Bronchial epithelial cell (primary cell): ENCODE measurements around the gene STRIP2. TPM values are rescaled to one million over a fixed set of nuclear protein-coding genes. Genes with fewer than 3 reads are reported as not detected.
A peak's percentile ranks its signal among the peaks of the same experiment; 100 is the strongest.
"Not testable (repeated sequence)": the region's sequence is repeated elsewhere in the genome, so short reads cannot be mapped to it uniquely, and the experiment has no call there.

ENCODE experiments used
- DNase-seq: peaks from one replicate; pipeline ENCODE4 v3.0.0-alpha.2; 2010; ENCODE audit warnings: low read depth
- FAIRE-seq: peaks from 2 replicates; lab custom pipeline; 2011; peaks lifted over from hg19 to GRCh38; lab: Jason Lieb, UNC
- H3K27me3 ChIP-seq: 2 replicates; pipeline ENCODE4 v1.5.1; 2011; ENCODE audit warnings: low read length; ENCODE audit not compliant: control insufficient read depth, insufficient read depth
- H3K36me3 ChIP-seq: 2 replicates; pipeline ENCODE4 v1.5.1; 2011; ENCODE audit warnings: low read length; ENCODE audit not compliant: control insufficient read depth, insufficient read depth
- H3K4me3 ChIP-seq: 2 replicates; pipeline ENCODE4 v1.5.1; 2011; ENCODE audit warnings: mild to moderate bottlenecking, low read depth, low read length, control low read depth
- total RNA-seq: library from RNA; depleted of rRNA; stranded (reverse); fragments of >200 nt; gene quantifications from 2 replicates; pipeline ENCODE4 v1.2.1, GENCODE V29; 2014
- TF ChIP-seq, protein P1 (sequence below): IDR thresholded peaks from 2 replicates; pipeline ENCODE4 v1.5.1; 2011; ENCODE audit warnings: mild to moderate bottlenecking, moderate library complexity, low read length, control low read depth, inconsistent platforms; ENCODE audit not compliant: insufficient read depth, severe bottlenecking

Gene STRIP2
- total RNA-seq, 1 donor from 2014 or later: 6.8 TPM

DNA sequence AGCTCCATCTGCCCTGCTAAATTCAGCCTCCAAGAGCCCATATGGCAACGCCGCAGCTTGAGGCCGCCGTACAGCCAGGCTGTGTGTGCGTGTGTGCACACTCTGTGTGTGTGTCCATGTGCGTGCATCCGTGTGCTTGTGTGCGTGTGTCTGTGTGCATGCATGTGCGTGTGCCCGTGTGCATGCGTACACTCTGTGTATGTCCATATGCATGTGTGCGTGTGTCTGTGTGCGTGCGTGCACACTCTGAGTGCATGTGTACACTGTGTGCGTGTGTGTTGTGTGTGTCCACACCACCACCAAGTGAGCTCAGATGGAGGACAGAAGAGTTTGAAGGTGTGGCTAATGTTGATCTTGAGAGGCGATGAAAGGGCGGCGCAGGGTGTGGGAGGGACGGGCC is 98.1 kb downstream of the STRIP2 start:
- peak; percentile 36 for FAIRE-seq
- TF ChIP-seq, protein P1, sequence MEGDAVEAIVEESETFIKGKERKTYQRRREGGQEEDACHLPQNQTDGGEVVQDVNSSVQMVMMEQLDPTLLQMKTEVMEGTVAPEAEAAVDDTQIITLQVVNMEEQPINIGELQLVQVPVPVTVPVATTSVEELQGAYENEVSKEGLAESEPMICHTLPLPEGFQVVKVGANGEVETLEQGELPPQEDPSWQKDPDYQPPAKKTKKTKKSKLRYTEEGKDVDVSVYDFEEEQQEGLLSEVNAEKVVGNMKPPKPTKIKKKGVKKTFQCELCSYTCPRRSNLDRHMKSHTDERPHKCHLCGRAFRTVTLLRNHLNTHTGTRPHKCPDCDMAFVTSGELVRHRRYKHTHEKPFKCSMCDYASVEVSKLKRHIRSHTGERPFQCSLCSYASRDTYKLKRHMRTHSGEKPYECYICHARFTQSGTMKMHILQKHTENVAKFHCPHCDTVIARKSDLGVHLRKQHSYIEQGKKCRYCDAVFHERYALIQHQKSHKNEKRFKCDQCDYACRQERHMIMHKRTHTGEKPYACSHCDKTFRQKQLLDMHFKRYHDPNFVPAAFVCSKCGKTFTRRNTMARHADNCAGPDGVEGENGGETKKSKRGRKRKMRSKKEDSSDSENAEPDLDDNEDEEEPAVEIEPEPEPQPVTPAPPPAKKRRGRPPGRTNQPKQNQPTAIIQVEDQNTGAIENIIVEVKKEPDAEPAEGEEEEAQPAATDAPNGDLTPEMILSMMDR: no peak
- H3K27me3 ChIP-seq: no peaks in the 10 kb centered on the region
- H3K4me3 ChIP-seq: no peak overlapping the region
- no peak for DNase-seq
- H3K36me3 ChIP-seq: no peaks in the 10 kb centered on the region

DNA sequence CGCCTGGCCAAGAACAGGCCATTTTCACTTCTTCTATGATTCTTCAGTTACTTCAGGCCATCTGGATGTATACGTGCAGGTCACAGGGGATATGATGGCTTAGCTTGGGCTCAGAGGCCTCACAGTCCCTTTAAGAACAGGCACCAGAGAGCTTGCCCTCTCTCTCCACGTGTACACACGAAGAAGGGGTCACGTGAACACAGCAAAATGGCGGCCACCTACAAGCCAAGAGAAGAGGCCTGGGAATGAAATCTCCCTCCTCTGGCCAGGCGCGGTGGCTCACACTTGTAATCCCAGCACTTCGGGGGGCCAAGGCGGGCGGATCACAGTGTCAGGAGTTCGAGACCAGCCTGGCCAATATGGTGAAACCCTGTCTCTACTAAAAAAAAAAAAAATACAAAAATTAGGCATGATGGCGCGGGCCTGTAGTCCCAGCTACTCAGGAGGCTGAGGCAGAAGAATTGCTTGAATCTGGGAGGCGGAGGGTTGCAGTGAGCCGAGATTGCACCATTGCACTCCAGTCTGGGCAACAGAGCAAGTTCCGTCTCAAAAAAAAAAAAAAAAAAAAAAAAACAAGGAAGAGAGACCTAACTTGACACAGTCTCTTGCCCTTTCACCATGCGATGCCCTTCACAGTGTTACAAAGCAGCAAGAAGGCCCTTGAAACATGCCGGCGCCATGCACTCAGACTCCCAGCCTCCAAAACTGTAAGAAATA is 100.5 kb downstream of the STRIP2 start:
- not testable (repeated sequence) for DNase-seq, FAIRE-seq, H3K36me3 ChIP-seq, H3K27me3 ChIP-seq, H3K4me3 ChIP-seq

DNA sequence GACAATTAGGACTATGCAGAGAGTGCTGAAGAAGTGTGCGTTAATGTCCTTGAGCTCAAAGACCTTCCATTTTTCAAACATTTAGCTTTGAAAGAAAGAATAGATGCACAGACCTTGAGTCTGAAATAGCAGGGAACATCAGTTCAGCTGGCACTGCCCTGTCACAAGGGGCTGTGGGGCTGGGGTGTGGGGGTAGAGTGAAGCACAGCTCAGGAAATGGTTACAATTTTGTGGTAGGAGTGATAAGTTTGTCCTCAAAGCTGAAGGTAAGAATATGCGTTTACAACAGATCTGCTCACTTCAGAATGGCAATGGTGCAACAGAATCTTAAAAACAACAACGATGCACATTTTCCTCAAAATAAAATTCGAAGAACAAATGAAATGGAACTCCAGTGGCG is 101.7 kb downstream of the STRIP2 start:
- FAIRE-seq (no peak), DNase-seq (no peak)
- H3K27me3 ChIP-seq: no peaks in the 10 kb centered on the region
- TF ChIP-seq, protein P1: no peak
- H3K4me3 ChIP-seq: no peak overlapping the region
- no peaks in the 10 kb centered on the region for H3K36me3 ChIP-seq

DNA sequence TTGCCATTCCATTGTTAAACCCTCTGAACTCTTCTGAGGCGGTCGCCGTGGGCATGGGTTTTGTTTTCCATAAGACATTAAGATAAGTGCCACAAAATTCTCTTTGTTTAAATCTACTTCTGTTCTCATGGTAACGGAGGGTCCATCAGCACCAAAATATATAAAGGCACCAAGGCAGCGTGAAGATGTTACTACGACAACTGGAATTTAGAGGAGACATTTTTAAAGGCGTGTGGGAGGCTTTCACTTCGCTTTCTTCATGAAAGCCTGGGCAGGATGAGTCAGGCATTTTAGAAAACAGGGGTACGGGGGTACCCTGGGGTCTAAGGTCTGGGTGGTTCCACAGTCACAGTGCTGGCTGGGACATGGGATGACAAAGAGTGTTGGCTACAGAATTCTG is 102.1 kb downstream of the STRIP2 start:
- no peak for FAIRE-seq
- Histone ChIP-seq H3K4me3 (no peak overlapping the region), H3K36me3 (no peaks in the 10 kb centered on the region), H3K27me3 (no peaks in the 10 kb centered on the region)
- TF ChIP-seq, protein P1: no peak
- no peak for DNase-seq

Other genes with a start within 250 kb of the STRIP2 start
- 2.4 and 5.0 TPM in 2 replicates for gene SMO, start 245.8 kb upstream of the STRIP2 start, total RNA-seq
- gene AHCYL2, start 209.4 kb upstream of the STRIP2 start, total RNA-seq: 5.0 and 7.2 TPM in 2 replicates
- gene SMKR1, start 68.1 kb downstream of the STRIP2 start, total RNA-seq: 0.26 and 1.3 TPM in 2 replicates
- 12.1 and 16.4 TPM in 2 replicates for gene NRF1, start 177.3 kb downstream of the STRIP2 start, total RNA-seq